Measurements from ENCODE around the gene CEBPG. TPM values are rescaled to one million over a fixed set of nuclear protein-coding genes. Genes with fewer than 3 reads are reported as not detected.
A peak's percentile ranks its signal among the peaks of the same experiment; 100 is the strongest.

CEBPG gene
- total and polyA plus RNA-seq, 2 donors (not counting 1 experiment from before 2014, with no cell fraction given) = 12.5 to 24.2 TPM

- no peaks in the 10 kb centered on the region for H3K27me3 Mint-ChIP-seq
- TF ChIP-seq EZH2 (IDR thresholded peaks at IDR 0.05; ENCODE audit: borderline replicate concordance, insufficient read depth, low read depth, low read length, poor library complexity, severe bottlenecking) (no peak), CTCF (IDR thresholded peaks at IDR 0.05) (peak; percentile 90)
- Histone ChIP-seq H3K4me3 (ENCODE audit: control extremely low read depth in 1 of 5, extremely low read depth in 1 of 5, insufficient read depth in 1 of 5, low read depth in 2 of 5, low read length in 4 of 5) (no peak overlapping the region), H3K9ac (ENCODE audit: low read length) (no peak overlapping the region), H2AFZ (ENCODE audit: insufficient read depth, low read depth, low read length, poor library complexity, severe bottlenecking) (no peak overlapping the region), H4K20me1 (ENCODE audit: control insufficient read depth, insufficient read depth, low read length, poor library complexity, severe bottlenecking) (peaks cover 5% of the 10 kb centered on the region), H3K36me3 (replicated peaks in 1 of 2; ENCODE audit: control extremely low read depth in 1 of 2, control insufficient read depth in 1 of 2, extremely low read depth in 1 of 2, insufficient read depth in 2 of 2, low read length in 1 of 2) (peaks cover 0 to under 1% of the 10 kb centered on the region in 2 experiments), H3K79me2 (ENCODE audit: control insufficient read depth, insufficient read depth, low read length) (no peaks in the 10 kb centered on the region), H3K4me1 (ENCODE audit: control insufficient read depth in 2 of 2, insufficient read depth in 2 of 2, low read length in 2 of 2) (no peaks in the 10 kb centered on the region), H3K27ac (ENCODE audit: low read length in 2 of 2) (no peak overlapping the region), H3K27me3 (replicated peaks in 1 of 4; ENCODE audit: control extremely low read depth in 1 of 4, control insufficient read depth in 3 of 4, insufficient read depth in 4 of 4, low read length in 3 of 4) (no peaks in the 10 kb centered on the region), H3K9me3 (ENCODE audit: control extremely low read depth in 1 of 3, control insufficient read depth in 2 of 3, insufficient read depth in 1 of 3, low read length in 2 of 3) (no peaks in the 10 kb centered on the region), H3K4me2 (replicated peaks; ENCODE audit: low read depth, low read length, poor library complexity, severe bottlenecking) (no peak overlapping the region)
- H3K4me3 Mint-ChIP-seq = no peak overlapping the region
- CTCF ChIA-PET = interaction anchor here (0.6 to 7.7 kb wide), 18 partner anchors 10 to 281 kb away, joined by 3 to 211 read pairs (median 6); partner anchors contain the start of gene CEBPG
- no peaks in the 10 kb centered on the region for H3K9me3 Mint-ChIP-seq (ENCODE audit: insufficient read depth)
- H3K27ac Mint-ChIP-seq = no peak overlapping the region
- WGBS (ENCODE audit: insufficient coverage) = 76% methylated on average over 10 of the region's 13 CpGs
- POLR2A ChIA-PET = no interaction called here
- H3K4me1 Mint-ChIP-seq = no peaks in the 10 kb centered on the region
- ATAC-seq (ENCODE audit: low read depth) (peak; percentile 85), DNase-seq (peak; percentile 78)
- intact Hi-C loops (cut with micrococcal nuclease) = loop anchor here (1.0 to 5.0 kb wide), 4 partner anchors 34 to 279 kb away; partner anchors contain the start of gene CEBPG
Observed at GRCh38 chr19:33406521-33407139, 33.1 kb downstream of the CEBPG start.

GRCh38 chr19:33407140-33407551 is 33.6 kb downstream of the CEBPG start:
- H3K4me1 ChIP-seq (ENCODE audit: control insufficient read depth in 2 of 2, insufficient read depth in 2 of 2, low read length in 2 of 2) = no peaks in the 10 kb centered on the region
- ChIA-PET CTCF (interaction anchor here (0.6 to 7.7 kb wide), 17 partner anchors 9 to 282 kb away, joined by 3 to 211 read pairs (median 5); partner anchors contain the start of gene CEBPG), POLR2A (no interaction called here)
- no peak overlapping the region for H3K9ac ChIP-seq (ENCODE audit: low read length)
- Mint-ChIP-seq H3K9me3 (ENCODE audit: insufficient read depth) (no peaks in the 10 kb centered on the region), H3K4me3 (no peak overlapping the region), H3K27me3 (no peaks in the 10 kb centered on the region), H3K27ac (no peak overlapping the region), H3K4me1 (no peaks in the 10 kb centered on the region)
- H3K9me3 ChIP-seq (ENCODE audit: control extremely low read depth in 1 of 3, control insufficient read depth in 2 of 3, insufficient read depth in 1 of 3, low read length in 2 of 3) = no peaks in the 10 kb centered on the region
- TF ChIP-seq CTCF (IDR thresholded peaks at IDR 0.05) = peak; percentile 49
- TF ChIP-seq EZH2 (IDR thresholded peaks at IDR 0.05; ENCODE audit: borderline replicate concordance, insufficient read depth, low read depth, low read length, poor library complexity, severe bottlenecking) = no peak
- intact Hi-C loops (cut with micrococcal nuclease) = loop anchor here (1.0 to 5.0 kb wide), 4 partner anchors 34 to 280 kb away; partner anchors contain the start of gene CEBPG
- H3K79me2 ChIP-seq (ENCODE audit: control insufficient read depth, insufficient read depth, low read length) = no peaks in the 10 kb centered on the region
- H4K20me1 ChIP-seq (ENCODE audit: control insufficient read depth, insufficient read depth, low read length, poor library complexity, severe bottlenecking) = peaks cover 5% of the 10 kb centered on the region
- H3K4me3 ChIP-seq (ENCODE audit: control extremely low read depth in 1 of 5, extremely low read depth in 1 of 5, insufficient read depth in 1 of 5, low read depth in 2 of 5, low read length in 4 of 5) = no peak overlapping the region
- DNase-seq = no peak
- H3K27me3 ChIP-seq (replicated peaks in 1 of 4; ENCODE audit: control extremely low read depth in 1 of 4, control insufficient read depth in 3 of 4, insufficient read depth in 4 of 4, low read length in 3 of 4) = no peaks in the 10 kb centered on the region
- peak; percentile 26 for ATAC-seq (ENCODE audit: low read depth)
- H2AFZ ChIP-seq (ENCODE audit: insufficient read depth, low read depth, low read length, poor library complexity, severe bottlenecking) = no peak overlapping the region
- H3K36me3 ChIP-seq (replicated peaks in 1 of 2; ENCODE audit: control extremely low read depth in 1 of 2, control insufficient read depth in 1 of 2, extremely low read depth in 1 of 2, insufficient read depth in 2 of 2, low read length in 1 of 2) = peaks cover 0 to 3% of the 10 kb centered on the region in 2 experiments
- no peak overlapping the region for H3K4me2 ChIP-seq (replicated peaks; ENCODE audit: low read depth, low read length, poor library complexity, severe bottlenecking)
- H3K27ac ChIP-seq (ENCODE audit: low read length in 2 of 2) = no peak overlapping the region
- 62% methylated on average over 8 of the region's 9 CpGs for WGBS (ENCODE audit: insufficient coverage)

Measured in B cell (primary cell).